DOHH2 (cell line): ENCODE data around the gene CDS1.

Experiments
- EZH2phosphoT487 ChIP-seq: fragments of 200-600 bp; sonication (generic); IDR thresholded peaks from 2 replicates; pipeline ENCODE4 v1.6.1; 2017; ENCODE audit warnings: borderline replicate concordance, mild to moderate bottlenecking, antibody characterized with exemption, low read length, moderate library complexity, mixed read lengths
- TF ChIP-seq, protein P1 (sequence below): fragments of 200-600 bp; sonication (generic); IDR thresholded peaks from one replicate; pipeline ENCODE4 v1.5.1; 2014; ENCODE audit warnings: antibody characterized with exemption, mild to moderate bottlenecking, low read depth, low read length; ENCODE audit not compliant: poor library complexity, severe bottlenecking

DNA sequence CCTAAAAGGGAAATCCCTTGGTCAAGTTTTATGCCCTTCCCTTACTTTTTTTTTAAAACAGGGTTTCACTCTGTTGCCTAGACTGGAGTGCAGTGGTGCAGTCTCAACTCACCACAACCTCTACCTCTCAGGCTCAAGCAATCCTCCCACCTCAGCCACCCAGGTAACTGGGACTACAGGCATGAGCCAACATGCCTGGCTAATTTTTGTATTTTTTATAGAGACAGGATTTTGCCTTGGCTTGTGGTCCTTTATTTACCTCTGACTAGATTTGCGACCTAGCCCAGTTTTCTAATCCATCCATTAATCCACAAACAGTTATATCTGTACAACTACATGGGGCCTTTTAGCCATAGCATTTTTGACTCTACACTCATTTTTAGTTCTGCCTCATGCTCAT is 23.7 kb downstream of the CDS1 start:
- TF ChIP-seq, protein P1, sequence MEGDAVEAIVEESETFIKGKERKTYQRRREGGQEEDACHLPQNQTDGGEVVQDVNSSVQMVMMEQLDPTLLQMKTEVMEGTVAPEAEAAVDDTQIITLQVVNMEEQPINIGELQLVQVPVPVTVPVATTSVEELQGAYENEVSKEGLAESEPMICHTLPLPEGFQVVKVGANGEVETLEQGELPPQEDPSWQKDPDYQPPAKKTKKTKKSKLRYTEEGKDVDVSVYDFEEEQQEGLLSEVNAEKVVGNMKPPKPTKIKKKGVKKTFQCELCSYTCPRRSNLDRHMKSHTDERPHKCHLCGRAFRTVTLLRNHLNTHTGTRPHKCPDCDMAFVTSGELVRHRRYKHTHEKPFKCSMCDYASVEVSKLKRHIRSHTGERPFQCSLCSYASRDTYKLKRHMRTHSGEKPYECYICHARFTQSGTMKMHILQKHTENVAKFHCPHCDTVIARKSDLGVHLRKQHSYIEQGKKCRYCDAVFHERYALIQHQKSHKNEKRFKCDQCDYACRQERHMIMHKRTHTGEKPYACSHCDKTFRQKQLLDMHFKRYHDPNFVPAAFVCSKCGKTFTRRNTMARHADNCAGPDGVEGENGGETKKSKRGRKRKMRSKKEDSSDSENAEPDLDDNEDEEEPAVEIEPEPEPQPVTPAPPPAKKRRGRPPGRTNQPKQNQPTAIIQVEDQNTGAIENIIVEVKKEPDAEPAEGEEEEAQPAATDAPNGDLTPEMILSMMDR: no peak
- TF ChIP-seq EZH2phosphoT487: no peak
